Smooth muscle cell (in vitro differentiated cells): ENCODE data around the gene MED13L. TPM values are rescaled to one million over a fixed set of nuclear protein-coding genes. Genes with fewer than 3 reads are reported as not detected.

Experiments used
- DNase-seq: peaks from one replicate; lab custom pipeline; 2025; ENCODE audit not compliant: unreplicated experiment; lab: John Stamatoyannopoulos, UW
- H2AFZ ChIP-seq: fragments of 200-600 bp; sonication (generic); 2 replicates; pipeline ENCODE4 v1.6.0; 2016; ENCODE audit warnings: antibody characterized with exemption, low read depth, mild to moderate bottlenecking
- H3F3A ChIP-seq: fragments of 200-600 bp; sonication (generic); 2 replicates; pipeline ENCODE4 v1.6.0; 2017; ENCODE audit warnings: antibody characterized with exemption, low read depth
- H3K27ac ChIP-seq: fragments of 200-600 bp; sonication (generic); 2 replicates; pipeline ENCODE4 v1.5.1; 2016; ENCODE audit warnings: low read depth, mild to moderate bottlenecking
- H3K27me3 ChIP-seq: fragments of 200-600 bp; sonication (generic); 2 replicates; pipeline ENCODE4 v1.6.1; 2016; ENCODE audit warnings: low read depth, mild to moderate bottlenecking
- H3K36me3 ChIP-seq: fragments of 200-600 bp; sonication (generic); 2 replicates; pipeline ENCODE4 v1.5.1; 2016; ENCODE audit warnings: low read depth
- H3K4me1 ChIP-seq: fragments of 200-600 bp; sonication (generic); 2 replicates; pipeline ENCODE4 v1.5.1; 2016; ENCODE audit warnings: low read depth
- H3K4me2 ChIP-seq: fragments of 200-600 bp; sonication (generic); 2 replicates; pipeline ENCODE4 v1.6.0; 2016; ENCODE audit warnings: mild to moderate bottlenecking
- H3K4me3 ChIP-seq: fragments of 200-600 bp; sonication (generic); 2 replicates; pipeline ENCODE4 v1.5.1; 2016; ENCODE audit warnings: mild to moderate bottlenecking
- H3K79me2 ChIP-seq: fragments of 200-600 bp; sonication (generic); 2 replicates; pipeline ENCODE4 v1.6.0; 2016; ENCODE audit warnings: low read depth, mild to moderate bottlenecking
- H3K9ac ChIP-seq: fragments of 200-600 bp; sonication (generic); 2 replicates; pipeline ENCODE4 v1.6.0; 2016; ENCODE audit warnings: low read depth
- H3K9me3 ChIP-seq: fragments of 200-600 bp; sonication (generic); replicated peaks from 2 replicates; pipeline ENCODE4 v1.5.1; 2016; ENCODE audit warnings: low read depth
- H4K20me1 ChIP-seq: fragments of 200-600 bp; sonication (generic); 2 replicates; pipeline ENCODE4 v1.6.0; 2016; ENCODE audit warnings: low read depth
- WGBS: methylation state at CpG from one replicate; pipeline ENCODE4 v1.1.7; 2016; ENCODE audit warnings: low lambda C conversion rate; 5-methylcytosine and 5-hydroxymethylcytosine counted together
- polyA plus RNA-seq: library from polyadenylated mRNA; unstranded; fragments of >200 nt; fragmentation: Nextera tagmentation; extraction: Ambion mirVana; gene quantifications from 2 replicates; pipeline ENCODE4 v1.2.1, GENCODE V29; 2016
- total RNA-seq: library from RNA; depleted of rRNA; stranded (reverse); fragments of >200 nt; gene quantifications from 2 replicates; pipeline ENCODE4 v1.2.3, GENCODE V29; 2014
- TF ChIP-seq, protein P1 (sequence below): fragments of 200-600 bp; sonication (generic); IDR thresholded peaks from 2 replicates; pipeline ENCODE4 v1.5.1; 2017; ENCODE audit warnings: borderline replicate concordance, mild to moderate bottlenecking, antibody characterized with exemption; ENCODE audit not compliant: insufficient read depth, poor library complexity, severe bottlenecking

The MED13L gene
- total and polyA plus RNA-seq, 2 experiments from 2014 or later: 13.2 to 74.3 TPM

DNA sequence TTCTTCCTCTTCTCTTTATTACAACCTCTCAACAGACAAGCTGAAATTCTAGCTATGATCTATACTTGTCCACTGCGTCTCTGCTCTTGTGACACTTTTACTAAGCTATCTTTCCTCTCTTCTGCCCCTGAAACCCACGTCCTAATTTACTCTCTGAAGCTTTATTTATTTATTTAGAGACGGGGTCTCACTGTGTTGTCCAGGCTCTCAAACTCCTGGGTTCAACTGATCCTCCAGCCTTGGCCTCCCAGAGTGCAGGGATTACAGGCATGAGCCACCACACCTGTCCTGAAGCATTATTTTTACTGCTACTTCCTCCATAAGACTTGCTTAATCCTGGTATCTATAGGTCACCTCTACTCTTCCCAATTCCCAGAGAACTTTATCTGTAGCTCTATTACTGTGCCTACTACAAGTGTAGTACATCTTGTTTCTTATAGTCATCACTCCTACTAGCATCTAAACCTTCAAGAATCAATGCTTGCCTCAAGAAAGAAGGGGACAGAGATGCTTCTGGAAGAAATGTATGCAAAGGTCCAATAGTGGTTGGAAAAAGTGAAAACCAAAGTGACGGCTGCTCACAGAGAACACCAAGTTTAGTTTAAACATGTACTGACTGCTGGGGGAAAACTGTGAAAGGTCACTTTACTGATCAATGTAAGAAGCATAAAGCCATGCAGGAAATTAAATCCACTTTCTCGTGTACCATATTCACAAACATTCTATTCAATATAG is 61.3 kb downstream of the MED13L start:
- peaks cover 4% of the 10 kb centered on the region for H3F3A ChIP-seq
- peaks cover 100% of the 10 kb centered on the region for H3K79me2 ChIP-seq
- H4K20me1 ChIP-seq: peaks cover 100% of the 10 kb centered on the region
- no peak overlapping the region for H3K9ac ChIP-seq
- H3K27ac ChIP-seq: no peak overlapping the region
- TF ChIP-seq, protein P1, sequence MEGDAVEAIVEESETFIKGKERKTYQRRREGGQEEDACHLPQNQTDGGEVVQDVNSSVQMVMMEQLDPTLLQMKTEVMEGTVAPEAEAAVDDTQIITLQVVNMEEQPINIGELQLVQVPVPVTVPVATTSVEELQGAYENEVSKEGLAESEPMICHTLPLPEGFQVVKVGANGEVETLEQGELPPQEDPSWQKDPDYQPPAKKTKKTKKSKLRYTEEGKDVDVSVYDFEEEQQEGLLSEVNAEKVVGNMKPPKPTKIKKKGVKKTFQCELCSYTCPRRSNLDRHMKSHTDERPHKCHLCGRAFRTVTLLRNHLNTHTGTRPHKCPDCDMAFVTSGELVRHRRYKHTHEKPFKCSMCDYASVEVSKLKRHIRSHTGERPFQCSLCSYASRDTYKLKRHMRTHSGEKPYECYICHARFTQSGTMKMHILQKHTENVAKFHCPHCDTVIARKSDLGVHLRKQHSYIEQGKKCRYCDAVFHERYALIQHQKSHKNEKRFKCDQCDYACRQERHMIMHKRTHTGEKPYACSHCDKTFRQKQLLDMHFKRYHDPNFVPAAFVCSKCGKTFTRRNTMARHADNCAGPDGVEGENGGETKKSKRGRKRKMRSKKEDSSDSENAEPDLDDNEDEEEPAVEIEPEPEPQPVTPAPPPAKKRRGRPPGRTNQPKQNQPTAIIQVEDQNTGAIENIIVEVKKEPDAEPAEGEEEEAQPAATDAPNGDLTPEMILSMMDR: no peak
- no peaks in the 10 kb centered on the region for H3K36me3 ChIP-seq
- DNase-seq: no peak
- peaks cover 14% of the 10 kb centered on the region for H3K4me1 ChIP-seq
- no peak overlapping the region for H2AFZ ChIP-seq
- no peak overlapping the region for H3K4me3 ChIP-seq
- H3K4me2 ChIP-seq: no peak overlapping the region
- no peaks in the 10 kb centered on the region for H3K27me3 ChIP-seq
- H3K9me3 ChIP-seq: no peaks in the 10 kb centered on the region
- 93% methylated on average over 5 of the region's 5 CpGs for WGBS

DNA sequence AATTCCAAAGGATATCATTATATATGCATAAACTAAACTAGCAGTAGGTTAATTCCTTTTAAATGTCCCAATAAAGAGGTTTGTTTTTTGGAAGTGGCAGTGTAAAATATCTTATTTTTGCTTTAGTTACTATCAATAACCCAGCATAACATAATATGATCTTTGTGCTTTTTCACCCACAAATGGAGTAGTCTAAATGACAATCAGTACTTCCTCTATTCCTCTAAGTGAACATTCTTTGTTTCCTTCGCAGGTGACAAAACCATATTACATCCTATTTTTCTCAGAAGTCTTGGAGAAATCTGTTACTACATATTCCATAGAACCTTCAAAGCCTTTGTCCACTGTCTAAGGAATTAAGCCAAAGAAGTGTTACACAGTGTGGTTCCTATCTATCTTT is 62.5 kb downstream of the MED13L start:
- H2AFZ ChIP-seq: no peak overlapping the region
- no peaks in the 10 kb centered on the region for H3K9me3 ChIP-seq
- DNase-seq: no peak
- no peaks in the 10 kb centered on the region for H3K36me3 ChIP-seq
- H3K4me1 ChIP-seq: peaks cover 24% of the 10 kb centered on the region
- H3K9ac ChIP-seq: no peak overlapping the region
- no peaks in the 10 kb centered on the region for H3K27me3 ChIP-seq
- no peak overlapping the region for H3K27ac ChIP-seq
- H4K20me1 ChIP-seq: peaks cover 100% of the 10 kb centered on the region
- no peak overlapping the region for H3K4me2 ChIP-seq
- TF ChIP-seq, protein P1: no peak
- peaks cover 98% of the 10 kb centered on the region for H3K79me2 ChIP-seq
- 100% methylated on average over 1 of the region's 1 CpG for WGBS
- H3F3A ChIP-seq: peaks cover 4% of the 10 kb centered on the region
- H3K4me3 ChIP-seq: no peak overlapping the region

GRCh38 chr12:116213885-116214527 is 63.5 kb downstream of the MED13L start:
- Histone ChIP-seq H3K9me3 (no peaks in the 10 kb centered on the region), H3K36me3 (no peaks in the 10 kb centered on the region), H3F3A (peaks cover 4% of the 10 kb centered on the region), H2AFZ (no peak overlapping the region), H3K4me2 (no peak overlapping the region), H3K27me3 (no peaks in the 10 kb centered on the region), H3K4me1 (peaks cover 30% of the 10 kb centered on the region), H4K20me1 (peaks cover 100% of the 10 kb centered on the region), H3K79me2 (peaks cover 98% of the 10 kb centered on the region), H3K9ac (no peak overlapping the region), H3K27ac (no peak overlapping the region), H3K4me3 (no peak overlapping the region)
- no peak for DNase-seq
- 96% methylated on average over 4 of the region's 4 CpGs for WGBS
- TF ChIP-seq, protein P1: no peak

DNA sequence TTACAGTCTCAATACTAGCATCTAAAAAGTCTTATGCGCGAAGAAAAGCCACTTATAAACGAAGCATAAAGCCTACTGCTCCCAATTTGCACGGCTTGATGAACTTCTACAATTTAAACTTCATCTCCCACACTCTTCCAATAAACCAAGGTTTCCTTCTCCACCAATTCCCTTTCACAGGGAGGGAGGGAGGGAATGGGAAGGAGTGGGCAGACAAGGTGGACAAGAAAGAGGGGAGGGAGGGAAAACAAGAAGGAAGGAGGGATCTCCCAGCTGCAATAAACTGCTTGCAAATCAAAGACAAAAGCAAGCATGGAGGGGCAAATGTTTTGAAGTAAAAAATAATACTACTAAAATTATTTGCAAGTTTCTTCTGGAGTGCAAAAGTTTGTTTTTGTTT is 64.5 kb downstream of the MED13L start:
- H3K9me3 ChIP-seq: no peaks in the 10 kb centered on the region
- DNase-seq: no peak
- 81% methylated on average over 4 of the region's 4 CpGs for WGBS
- no peaks in the 10 kb centered on the region for H3K36me3 ChIP-seq
- TF ChIP-seq, protein P1: no peak
- no peak overlapping the region for H3K4me3 ChIP-seq
- H3K4me1 ChIP-seq: peaks cover 30% of the 10 kb centered on the region
- no peak overlapping the region for H2AFZ ChIP-seq
- no peak overlapping the region for H3K9ac ChIP-seq
- H4K20me1 ChIP-seq: peaks cover 100% of the 10 kb centered on the region
- H3K4me2 ChIP-seq: no peak overlapping the region
- no peaks in the 10 kb centered on the region for H3K27me3 ChIP-seq
- H3K79me2 ChIP-seq: peaks cover 98% of the 10 kb centered on the region
- no peak overlapping the region for H3K27ac ChIP-seq
- H3F3A ChIP-seq: peaks cover 4% of the 10 kb centered on the region
